Neuron (in vitro differentiated cells): ENCODE measurements around the gene XXYLT1.

Source experiments
- H2AFZ ChIP-seq: one replicate; pipeline ENCODE4 v1.6.1; 2013; ENCODE audit warnings: low read depth, mild to moderate bottlenecking, inconsistent platforms, low read length, moderate library complexity
- H3K27me3 ChIP-seq: one replicate; pipeline ENCODE4 v1.6.1; 2013; ENCODE audit warnings: low read length; ENCODE audit not compliant: insufficient read depth
- H3K36me3 ChIP-seq: one replicate; pipeline ENCODE4 v1.6.1; 2013; ENCODE audit warnings: low read length; ENCODE audit not compliant: insufficient read depth
- H3K4me1 ChIP-seq: one replicate; pipeline ENCODE4 v1.6.1; 2013; ENCODE audit warnings: low read length; ENCODE audit not compliant: insufficient read depth
- H3K4me3 ChIP-seq: 2 replicates; pipeline ENCODE4 v1.5.1; 2013; ENCODE audit warnings: mild to moderate bottlenecking, low read length, moderate library complexity
- H3K9me3 ChIP-seq: one replicate; pipeline ENCODE4 v1.6.1; 2013; ENCODE audit warnings: low read length

The XXYLT1 gene

GRCh38 chr3:195101927-195102608 is 168.9 kb downstream of the XXYLT1 start:
- Histone ChIP-seq H2AFZ (no peak overlapping the region), H3K9me3 (no peaks in the 10 kb centered on the region), H3K4me3 (no peak overlapping the region), H3K36me3 (no peaks in the 10 kb centered on the region), H3K4me1 (peaks cover 15% of the 10 kb centered on the region), H3K27me3 (no peaks in the 10 kb centered on the region)

- Histone ChIP-seq H3K36me3 (no peaks in the 10 kb centered on the region), H3K9me3 (no peaks in the 10 kb centered on the region), H3K27me3 (no peaks in the 10 kb centered on the region), H3K4me3 (no peak overlapping the region), H3K4me1 (peaks cover 15% of the 10 kb centered on the region), H2AFZ (no peak overlapping the region)
Observed at GRCh38 chr3:195101001-195101583, 169.9 kb downstream of the XXYLT1 start.

DNA sequence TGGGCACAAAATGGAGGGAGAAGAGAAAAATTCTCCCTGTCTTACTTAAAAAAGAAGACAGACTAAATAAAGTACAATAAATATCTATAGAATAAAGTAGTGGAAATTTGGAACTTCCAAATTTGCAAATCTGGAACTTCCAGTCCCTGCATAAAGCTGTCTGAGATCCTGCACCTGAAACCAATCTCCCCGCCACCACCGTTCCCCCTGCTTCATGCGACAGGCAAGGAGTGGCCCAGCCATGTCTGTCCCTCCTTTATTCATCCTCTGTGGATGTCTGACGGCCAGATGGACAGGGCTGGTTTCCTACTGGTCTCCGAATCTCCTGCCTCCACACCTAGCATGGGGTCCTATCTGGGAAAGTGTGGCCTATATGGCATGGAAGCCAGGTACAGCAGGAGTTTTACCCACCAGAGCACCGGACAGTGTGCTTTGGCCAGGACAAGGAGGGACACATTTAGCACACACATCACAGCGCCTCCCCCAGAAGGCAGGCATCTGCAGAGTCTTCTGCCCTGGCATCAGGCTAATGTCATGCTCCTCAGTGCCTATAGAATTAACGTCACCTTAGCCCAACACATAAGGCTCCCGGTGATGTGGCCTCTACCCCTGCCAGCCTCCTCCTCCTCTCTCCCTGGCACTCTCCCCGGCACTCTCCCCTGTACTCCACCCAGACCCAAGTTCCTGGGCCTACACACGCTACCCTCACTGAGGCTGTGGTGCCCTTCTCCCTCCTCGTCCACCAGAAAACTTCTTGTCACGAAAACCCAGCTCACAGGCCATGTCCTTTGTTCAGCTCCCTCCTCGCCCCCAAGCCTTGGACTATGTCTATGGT is 170.8 kb downstream of the XXYLT1 start:
- H3K4me3 ChIP-seq, result no peak overlapping the region
- H3K36me3 ChIP-seq, result no peaks in the 10 kb centered on the region
- H3K27me3 ChIP-seq, result no peaks in the 10 kb centered on the region
- no peak overlapping the region for H2AFZ ChIP-seq
- H3K4me1 ChIP-seq, result peaks cover 15% of the 10 kb centered on the region
- no peaks in the 10 kb centered on the region for H3K9me3 ChIP-seq

GRCh38 chr3:195098741-195099525 is 172.0 kb downstream of the XXYLT1 start:
- Histone ChIP-seq H3K4me3 (no peak overlapping the region), H3K9me3 (no peaks in the 10 kb centered on the region), H3K27me3 (no peaks in the 10 kb centered on the region), H2AFZ (no peak overlapping the region), H3K36me3 (no peaks in the 10 kb centered on the region), H3K4me1 (peaks cover 5% of the 10 kb centered on the region)

DNA sequence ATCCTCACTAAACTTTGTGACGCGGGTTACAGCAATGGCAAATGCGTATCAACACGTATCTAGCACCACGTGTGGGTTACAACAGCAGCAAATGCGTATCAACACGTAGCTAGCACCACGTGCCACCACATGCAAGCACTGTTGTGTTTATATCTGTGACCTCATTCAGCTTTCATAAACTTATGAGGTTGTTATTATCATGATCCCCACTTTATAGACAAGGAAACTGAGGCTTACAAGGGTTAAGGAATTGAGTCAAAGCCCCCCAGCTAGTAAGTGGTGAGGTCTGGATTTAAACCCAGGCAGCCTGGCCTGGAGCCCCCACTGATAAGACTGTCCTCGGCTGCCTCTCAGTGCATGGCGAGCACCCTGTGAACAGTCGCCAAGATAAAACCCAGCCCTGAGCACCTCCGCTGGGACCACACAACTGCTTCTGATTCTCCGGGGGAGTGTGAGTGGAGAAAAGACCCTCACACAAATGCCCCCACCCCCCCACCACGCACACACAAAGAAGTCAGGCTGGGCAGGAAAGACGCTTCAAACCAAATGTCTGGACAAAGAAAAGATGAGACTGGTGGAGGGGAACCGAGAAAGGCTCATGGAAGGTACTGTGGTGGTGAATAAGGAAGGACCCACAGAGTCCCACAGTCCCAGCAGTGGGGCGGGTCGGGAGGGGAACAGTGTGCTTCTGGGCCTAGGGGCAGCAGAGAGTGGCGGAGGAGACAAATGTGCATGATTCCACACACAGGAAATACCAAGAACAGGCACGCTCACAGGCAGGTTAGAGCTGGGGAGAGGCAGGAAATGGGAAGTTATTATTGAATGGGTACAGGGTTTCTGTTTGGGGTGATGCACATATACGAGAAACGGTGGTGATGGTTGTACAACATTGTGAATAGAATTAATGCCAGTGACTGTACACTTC is 173.4 kb downstream of the XXYLT1 start:
- H3K9me3 ChIP-seq, result no peaks in the 10 kb centered on the region
- H3K4me3 ChIP-seq, result no peak overlapping the region
- no peak overlapping the region for H2AFZ ChIP-seq
- no peaks in the 10 kb centered on the region for H3K36me3 ChIP-seq
- no peaks in the 10 kb centered on the region for H3K27me3 ChIP-seq
- no peaks in the 10 kb centered on the region for H3K4me1 ChIP-seq

DNA sequence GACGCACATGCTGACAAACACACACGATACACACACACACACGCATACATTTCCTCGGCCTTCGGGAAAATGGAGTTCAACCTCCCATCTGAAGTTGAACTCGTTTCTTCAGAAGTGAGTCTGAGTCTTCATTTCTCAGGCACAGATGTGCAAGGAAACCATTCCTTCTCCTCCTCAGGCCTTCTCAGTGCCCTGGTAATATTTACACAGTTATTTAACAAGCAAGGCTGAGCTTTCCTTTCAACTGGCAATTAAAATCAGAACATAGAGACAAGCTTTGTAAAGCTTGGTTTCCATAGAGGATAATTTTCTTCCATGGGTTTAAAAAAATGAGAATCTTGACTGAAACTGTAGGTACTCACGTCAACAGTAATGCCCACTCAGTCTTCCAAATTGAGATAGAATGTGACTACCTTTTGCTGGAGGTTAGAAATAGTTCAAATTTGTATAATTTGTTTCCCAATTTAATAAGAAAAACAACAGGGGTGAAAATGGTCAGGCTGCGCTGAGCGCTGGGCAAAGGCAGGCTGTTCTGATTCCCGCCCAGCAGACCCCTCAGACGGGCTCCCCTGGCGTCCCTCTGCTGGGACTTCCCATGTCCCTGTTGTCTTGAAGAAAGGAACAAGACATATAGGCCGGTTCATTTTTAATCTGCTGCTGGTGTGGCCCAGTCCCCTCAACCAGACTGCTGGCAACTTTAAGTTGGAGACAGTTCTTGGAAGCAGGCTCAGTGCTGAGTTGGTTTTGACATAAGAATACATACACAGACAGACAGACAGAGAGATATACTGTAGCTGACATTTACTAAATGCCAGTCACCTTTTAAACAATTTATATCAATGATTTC is 174.3 kb downstream of the XXYLT1 start:
- no peaks in the 10 kb centered on the region for H3K4me1 ChIP-seq
- no peak overlapping the region for H3K4me3 ChIP-seq
- no peak overlapping the region for H2AFZ ChIP-seq
- H3K9me3 ChIP-seq, result no peaks in the 10 kb centered on the region
- H3K36me3 ChIP-seq, result no peaks in the 10 kb centered on the region
- H3K27me3 ChIP-seq, result no peaks in the 10 kb centered on the region

DNA sequence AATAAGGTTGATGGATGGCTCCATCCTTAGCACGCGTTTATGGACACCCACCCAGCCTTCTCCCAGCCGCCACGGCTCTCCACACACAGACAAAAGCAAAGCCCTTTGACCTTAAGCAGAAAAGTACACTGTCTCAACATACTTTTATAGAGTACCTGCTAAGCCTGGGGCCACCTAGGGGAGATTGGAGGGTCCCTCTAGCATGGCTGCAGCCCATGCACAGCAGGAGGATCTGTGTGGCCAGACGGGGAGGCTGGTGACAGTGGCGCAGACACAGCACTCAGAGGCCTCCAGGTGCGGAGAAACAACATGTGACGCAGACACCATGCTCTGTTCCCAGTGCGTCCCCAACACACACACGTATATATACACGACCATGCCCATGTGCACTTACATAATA is 174.9 kb downstream of the XXYLT1 start:
- Histone ChIP-seq H2AFZ (no peak overlapping the region), H3K9me3 (no peaks in the 10 kb centered on the region), H3K27me3 (no peaks in the 10 kb centered on the region), H3K36me3 (no peaks in the 10 kb centered on the region), H3K4me1 (no peaks in the 10 kb centered on the region), H3K4me3 (no peak overlapping the region)

DNA sequence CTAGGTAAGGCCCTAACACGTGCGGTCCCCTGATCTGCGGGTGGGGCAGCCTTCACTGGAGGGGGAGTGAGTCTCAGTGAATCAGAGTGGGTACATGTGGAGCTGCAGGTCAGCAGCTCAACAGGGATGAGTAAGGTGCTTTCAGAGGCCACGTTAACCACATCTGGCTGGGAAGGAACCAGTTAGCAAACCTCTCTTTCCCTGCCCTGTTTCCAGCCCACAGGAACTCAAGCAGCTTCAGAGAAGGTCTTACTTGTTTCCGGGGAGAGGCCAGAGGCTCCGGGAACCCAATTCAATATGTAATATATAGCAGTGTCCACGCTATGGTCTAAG is 175.3 kb downstream of the XXYLT1 start:
- no peak overlapping the region for H2AFZ ChIP-seq
- no peaks in the 10 kb centered on the region for H3K36me3 ChIP-seq
- H3K9me3 ChIP-seq, result no peaks in the 10 kb centered on the region
- no peaks in the 10 kb centered on the region for H3K4me1 ChIP-seq
- H3K27me3 ChIP-seq, result no peaks in the 10 kb centered on the region
- no peak overlapping the region for H3K4me3 ChIP-seq

DNA sequence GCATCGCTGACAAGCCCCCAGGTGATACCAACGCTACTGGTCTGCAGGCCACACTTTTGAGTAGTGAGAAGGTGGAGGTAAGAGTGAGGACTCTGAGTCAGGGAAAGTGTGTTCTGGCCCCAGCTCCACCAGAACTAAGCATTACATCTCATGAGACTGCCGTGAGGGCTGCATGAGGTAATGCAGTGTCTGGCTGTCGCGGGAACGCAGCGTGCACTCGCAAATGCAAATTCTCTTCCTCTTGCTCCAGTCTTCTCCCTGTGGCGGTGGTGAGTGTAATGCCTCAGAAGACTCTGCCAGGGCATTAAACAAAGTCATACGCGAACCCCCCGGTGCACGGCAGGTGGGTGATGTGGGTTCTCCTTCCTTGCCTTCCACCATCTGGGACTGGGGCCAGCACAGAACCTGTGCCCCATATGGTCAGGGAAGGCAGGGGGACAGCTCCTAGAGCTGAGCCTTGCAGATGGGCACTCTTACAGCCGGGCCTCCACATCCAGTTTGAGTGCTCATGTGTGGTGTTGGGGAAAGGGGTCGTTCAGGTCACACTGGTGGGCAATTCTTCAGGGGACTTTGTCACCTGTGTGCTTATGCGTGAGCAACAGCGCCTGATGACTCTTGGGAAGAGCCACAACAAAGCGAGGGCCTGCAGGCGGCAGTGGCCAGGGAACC is 175.8 kb downstream of the XXYLT1 start:
- Histone ChIP-seq H3K36me3 (no peaks in the 10 kb centered on the region), H3K9me3 (no peaks in the 10 kb centered on the region), H3K27me3 (no peaks in the 10 kb centered on the region), H3K4me3 (no peak overlapping the region), H2AFZ (no peak overlapping the region), H3K4me1 (no peaks in the 10 kb centered on the region)

- Histone ChIP-seq H3K9me3 (no peaks in the 10 kb centered on the region), H3K4me1 (no peaks in the 10 kb centered on the region), H2AFZ (no peak overlapping the region), H3K36me3 (no peaks in the 10 kb centered on the region), H3K27me3 (no peaks in the 10 kb centered on the region), H3K4me3 (no peak overlapping the region)
Observed at GRCh38 chr3:195094191-195094921, 176.6 kb downstream of the XXYLT1 start.

DNA sequence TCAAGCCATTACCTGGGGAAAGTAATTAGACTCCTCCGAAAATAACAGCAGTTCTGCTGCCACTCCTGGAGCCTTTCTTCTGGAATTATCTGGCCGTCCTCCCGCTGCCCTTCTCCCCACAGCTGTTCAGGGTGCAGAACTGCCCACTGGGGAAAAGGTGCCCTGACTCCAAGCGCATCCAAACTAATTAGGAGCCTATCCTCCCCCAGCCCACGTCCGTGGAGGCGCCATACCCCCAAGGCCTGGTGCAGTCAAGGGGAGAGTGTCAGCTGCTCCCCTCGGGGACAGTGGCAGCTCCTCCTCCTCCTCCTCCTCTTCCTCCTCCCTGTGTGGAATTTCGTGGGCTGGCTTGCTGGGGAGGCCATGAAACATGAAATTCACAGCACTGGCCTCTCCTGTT is 177.2 kb downstream of the XXYLT1 start:
- Histone ChIP-seq H3K36me3 (no peaks in the 10 kb centered on the region), H3K4me1 (no peaks in the 10 kb centered on the region), H3K27me3 (no peaks in the 10 kb centered on the region), H3K9me3 (no peaks in the 10 kb centered on the region), H3K4me3 (no peak overlapping the region), H2AFZ (no peak overlapping the region)
